ENCODE measurements around the gene LCE4A. TPM values are rescaled to one million over a fixed set of nuclear protein-coding genes. Genes with fewer than 3 reads are reported as not detected.
"Not testable (repeated sequence)": the region's sequence is repeated elsewhere in the genome, so short reads cannot be mapped to it uniquely, and the experiment has no call there.

The LCE4A gene
- total and polyA plus RNA-seq, 10 of the 15 experiments (the other 5 are each of a cell fraction or from before 2014, with no cell fraction given), result not detected

DNA sequence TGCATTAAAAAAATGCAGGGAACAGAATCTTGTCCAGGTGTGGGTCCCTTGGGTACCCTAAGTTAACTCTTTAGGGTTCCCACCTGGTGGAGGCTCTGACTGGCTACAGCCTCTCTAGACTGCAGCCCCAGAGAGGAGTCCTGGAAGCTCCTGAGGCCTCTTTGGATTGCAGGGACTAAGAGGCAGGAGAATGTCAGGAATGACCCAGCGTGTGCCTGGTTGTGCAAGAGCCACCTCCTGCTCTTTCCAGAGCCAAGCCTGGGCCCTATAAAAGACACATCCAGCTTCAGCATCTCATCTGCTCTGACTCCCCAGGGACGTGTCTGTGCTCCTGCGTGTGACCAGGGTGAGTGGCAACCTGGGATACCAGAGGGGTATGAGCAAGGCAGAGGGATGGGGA lies 33.0 kb upstream of the LCE4A start, which contains the start of gene LCE2C:
Gene LCE2C, plus strand, starts transcription at position 297 of the 400 bp plus-strand sequence. CDS start 737 bp downstream, outside the sequence.
- H3K9me3 ChIP-seq (replicated peaks; ENCODE audit: control insufficient read depth, insufficient read depth, low read length); in situ Hi-C loops (cut with MboI); DNase-seq (ENCODE audit: low read depth, low spot score); FAIRE-seq; RAD21 ChIA-PET (ENCODE audit: unreplicated experiment); H3K4me3 ChIP-seq; ATAC-seq; H3K79me2 ChIP-seq (ENCODE audit: control insufficient read depth, insufficient read depth, low read length); BruUV-seq (replicated peaks); H3K36me3 ChIP-seq (ENCODE audit: control insufficient read depth in 2 of 2, insufficient read depth in 2 of 2, low read length in 1 of 2); H3K4me2 ChIP-seq (ENCODE audit: control insufficient read depth, insufficient read depth); CTCF ChIA-PET; POLR2A ChIA-PET; H3K27me3 ChIP-seq (replicated peaks in 1 of 2; ENCODE audit: control insufficient read depth in 2 of 2, insufficient read depth in 2 of 2, low read length in 1 of 2); SMC1A ChIA-PET (ENCODE audit: uncharacterized antibody, unreplicated experiment); H4K20me1 ChIP-seq (ENCODE audit: control insufficient read depth, insufficient read depth); H3K9ac ChIP-seq (ENCODE audit: control insufficient read depth, insufficient read depth, low read length); H3K27ac ChIP-seq (ENCODE audit: control insufficient read depth, insufficient read depth); H3K4me1 ChIP-seq (ENCODE audit: control insufficient read depth, insufficient read depth, low read length); H2AFZ ChIP-seq (ENCODE audit: control insufficient read depth, low read depth, low read length); intact Hi-C loops (cut with micrococcal nuclease; ENCODE audit: unreplicated experiment): not testable (repeated sequence)
- 0% methylated on average over 2 of the region's 3 CpGs for WGBS (ENCODE audit: insufficient coverage, insufficient replicate concordance, low lambda C conversion rate, missing lambda C conversion rate)

GRCh38 chr1:152679459-152679858 lies 28.5 kb upstream of the LCE4A start:
- 61% methylated on average over 6 of the region's 6 CpGs for WGBS (ENCODE audit: insufficient coverage, insufficient replicate concordance, low lambda C conversion rate, missing lambda C conversion rate)
- no peak for ATAC-seq
- Histone ChIP-seq H3K27me3 (replicated peaks in 1 of 2; ENCODE audit: control insufficient read depth in 2 of 2, insufficient read depth in 2 of 2, low read length in 1 of 2) (peaks cover 0 to 2% of the 10 kb centered on the region in 2 experiments; a peak in 3 of 4 replicates), H2AFZ (ENCODE audit: control insufficient read depth, low read depth, low read length) (no peak overlapping the region), H3K27ac (ENCODE audit: control insufficient read depth, insufficient read depth) (no peak overlapping the region), H3K4me2 (ENCODE audit: control insufficient read depth, insufficient read depth) (no peak overlapping the region), H3K36me3 (ENCODE audit: control insufficient read depth in 2 of 2, insufficient read depth in 2 of 2, low read length in 1 of 2) (no peaks in the 10 kb centered on the region), H3K9me3 (replicated peaks; ENCODE audit: control insufficient read depth, insufficient read depth, low read length) (no peaks in the 10 kb centered on the region), H3K4me3 (no peak overlapping the region), H3K4me1 (ENCODE audit: control insufficient read depth, insufficient read depth, low read length) (no peaks in the 10 kb centered on the region), H3K9ac (ENCODE audit: control insufficient read depth, insufficient read depth, low read length) (no peak overlapping the region), H4K20me1 (ENCODE audit: control insufficient read depth, insufficient read depth) (no peaks in the 10 kb centered on the region), H3K79me2 (ENCODE audit: control insufficient read depth, insufficient read depth, low read length) (no peaks in the 10 kb centered on the region)
- BruUV-seq (replicated peaks), result no TSS peak
- FAIRE-seq, result no peak
- ChIA-PET CTCF (no interaction called here), POLR2A (no interaction called here), RAD21 (ENCODE audit: unreplicated experiment) (no interaction called here), SMC1A (ENCODE audit: uncharacterized antibody, unreplicated experiment) (interaction anchor here (1.0 kb wide), 1 partner anchor 240 kb away, joined by 3 read pairs; no protein-coding TSS in a partner anchor)
- no peak for DNase-seq (ENCODE audit: low read depth, low spot score)
- in situ Hi-C loops (cut with MboI) (no loop called here), intact Hi-C loops (cut with micrococcal nuclease; ENCODE audit: unreplicated experiment) (no loop called here)
- TF ChIP-seq ESRRA (IDR thresholded peaks at IDR 0.05; ENCODE audit: low read length) (no peak), CHD1 (IDR thresholded peaks at IDR 0.05; ENCODE audit: low read depth, low read length) (no peak), NR2C1 (IDR thresholded peaks at IDR 0.05) (no peak), LARP7 (IDR thresholded peaks at IDR 0.05) (no peak), EP300 (IDR thresholded peaks at IDR 0.05; ENCODE audit: borderline replicate concordance in 1 of 2, control insufficient read depth in 1 of 2, low read depth in 2 of 2, low read length in 2 of 2) (no peak), RB1 (IDR thresholded peaks at IDR 0.05; ENCODE audit: borderline replicate concordance) (no peak), NBN (IDR thresholded peaks at IDR 0.05) (no peak), CHD2 (IDR thresholded peaks at IDR 0.05; ENCODE audit: borderline replicate concordance, low read depth, low read length) (no peak), CREM (IDR thresholded peaks at IDR 0.05; ENCODE audit: low read depth) (no peak), SREBF1 (IDR thresholded peaks at IDR 0.05; ENCODE audit: low read length) (no peak), HDAC2 (IDR thresholded peaks at IDR 0.05) (no peak), DPF2 (IDR thresholded peaks at IDR 0.05) (no peak)
- TF ChIP-seq, protein P1, sequence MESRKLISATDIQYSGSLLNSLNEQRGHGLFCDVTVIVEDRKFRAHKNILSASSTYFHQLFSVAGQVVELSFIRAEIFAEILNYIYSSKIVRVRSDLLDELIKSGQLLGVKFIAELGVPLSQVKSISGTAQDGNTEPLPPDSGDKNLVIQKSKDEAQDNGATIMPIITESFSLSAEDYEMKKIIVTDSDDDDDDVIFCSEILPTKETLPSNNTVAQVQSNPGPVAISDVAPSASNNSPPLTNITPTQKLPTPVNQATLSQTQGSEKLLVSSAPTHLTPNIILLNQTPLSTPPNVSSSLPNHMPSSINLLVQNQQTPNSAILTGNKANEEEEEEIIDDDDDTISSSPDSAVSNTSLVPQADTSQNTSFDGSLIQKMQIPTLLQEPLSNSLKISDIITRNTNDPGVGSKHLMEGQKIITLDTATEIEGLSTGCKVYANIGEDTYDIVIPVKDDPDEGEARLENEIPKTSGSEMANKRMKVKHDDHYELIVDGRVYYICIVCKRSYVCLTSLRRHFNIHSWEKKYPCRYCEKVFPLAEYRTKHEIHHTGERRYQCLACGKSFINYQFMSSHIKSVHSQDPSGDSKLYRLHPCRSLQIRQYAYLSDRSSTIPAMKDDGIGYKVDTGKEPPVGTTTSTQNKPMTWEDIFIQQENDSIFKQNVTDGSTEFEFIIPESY (IDR thresholded peaks at IDR 0.05), result no peak

All from GM12878 (cell line).